Adrenal gland (tissue), 12 donors: Measurements from ENCODE around the gene GALNT1. TPM values are rescaled to one million over a fixed set of nuclear protein-coding genes. Genes with fewer than 3 reads are reported as not detected.
"Not testable (repeated sequence)": the region's sequence is repeated elsewhere in the genome, so short reads cannot be mapped to it uniquely, and the experiment has no call there.

Experiments used
- DNase-seq, 7 donors: peaks; one replicate each; pipeline ENCODE4 v3.0.0-alpha.2; 2019 to 2020
- H3K27ac ChIP-seq, 5 donors: fragments of 200-600 bp; sonication (generic) in 4 of 5; 1 replicate in 3 of 5; 2 replicates in 2 of 5; pipeline versions ENCODE4 v1.5.1 to v1.8.0; 2016 to 2020; ENCODE audit warnings: mild to moderate bottlenecking in 1 of 5
- H3K27me3 ChIP-seq: fragments of 200-600 bp; 2 replicates; pipeline ENCODE4 v1.8.0; 2021
- H3K36me3 ChIP-seq, 2 donors: fragments of 200-600 bp; replicated peaks in 1 of 2; 1 replicate in 1 of 2; 2 replicates in 1 of 2; pipeline versions ENCODE4 v1.5.1 to v1.8.0; 2018 to 2022
- H3K4me1 ChIP-seq, 2 donors: fragments of 200-600 bp; replicated peaks in 1 of 2; 1 replicate in 1 of 2; 2 replicates in 1 of 2; pipeline versions ENCODE4 v1.5.1 to v1.8.0; 2018 to 2021
- H3K4me3 ChIP-seq, 4 donors: fragments of 200-600 bp; sonication (generic) in 3 of 4; one replicate each; pipeline ENCODE4 v1.5.1; 2016 to 2018
- H3K9me3 ChIP-seq, 3 donors: fragments of 200-600 bp; sonication (generic) in 1 of 3; replicated peaks in 1 of 3; 1 replicate in 2 of 3; 2 replicates in 1 of 3; pipeline versions ENCODE4 v1.5.1 to v1.8.0; 2016 to 2021
- CTCF ChIP-seq, 6 experiments: fragments of 450-650 bp in 4 of 6; fragments of 200-600 bp in 2 of 6; sonication (generic) in 1 of 6; IDR thresholded peaks; 1 replicate in 5 of 6; 2 replicates in 1 of 6; pipeline versions ENCODE4 v1.5.1 to v1.8.0; 2016 to 2021; ENCODE audit warnings: antibody characterized with exemption in 6 of 6, mild to moderate bottlenecking in 2 of 6, moderate library complexity in 1 of 6
- POLR2A ChIP-seq, 2 donors: fragments of 450-650 bp; IDR thresholded peaks; one replicate each; pipeline ENCODE4 v1.6.1; 2017; ENCODE audit warnings: antibody characterized with exemption in 2 of 2, mild to moderate bottlenecking in 2 of 2, moderate library complexity in 1 of 2
- WGBS, 4 donors: extraction: QIAGEN DNeasy Blood & Tissue Kit in 2 of 4; methylation state at CpG; one replicate each; pipeline versions ENCODE4 v1.1.5 to v1.1.7; 2013 to 2017; 5-methylcytosine and 5-hydroxymethylcytosine counted together
- intact Hi-C, 2 donors: fragments of 100-400 bp; cut with DNase I; formaldehyde crosslinking; loops; one replicate each; pipeline versions ENCODE4 v1.14.1 to v1.15.0; 2022 to 2023
- polyA plus RNA-seq, 3 donors: library from polyadenylated mRNA; stranded (reverse); fragments of 200-250 nt in 2 of 3; fragments of 350-450 nt in 1 of 3; fragmentation: Illumina TruSeq in 1 of 3; extraction: RNeasy Lipid Tissue Mini Kit (QIAGEN cat#74804) in 1 of 3; gene quantifications; one replicate each; pipeline ENCODE4 v1.2.3, GENCODE V29; 2013 to 2014
- total RNA-seq, 9 donors: library from RNA; depleted of rRNA in 4 of 9; stranded (reverse); fragments of >200 nt in 4 of 9; fragments of 120-200 nt in 1 of 9; fragmentation: NEBNext Ultra II Directional in 1 of 9; extraction: Animal tissue kit (Norgen Biotek cat#: 25700) in 1 of 9; gene quantifications; one replicate each; pipeline versions ENCODE4 v1.1.0 to v1.2.4, GENCODE V29; 2013 to 2023
- donor health status: healthy with polysubstance abuse.
- donor health status: Bipolar disorder and iron deficiency.
- donor health status: DM: yes; HTN: yes; CAD: no.
- donor health status: DM: no; HTN: no; CAD: no.
- donor health status: DM: no; HTN: no; CAD: no.
- donor health status: DM: yes; HTN: yes; CAD: no.

Gene GALNT1
- total and polyA plus RNA-seq, 12 donors, result 9.7 to 130 (median 65.4) TPM

- H3K4me1 ChIP-seq, result no peaks in the 10 kb centered on the region
- TF ChIP-seq POLR2A (IDR thresholded peaks at IDR 0.05) (no peak), CTCF (IDR thresholded peaks at IDR 0.05) (no peak)
- H3K9me3 ChIP-seq, result no peaks in the 10 kb centered on the region
- H3K36me3 ChIP-seq, result no peaks in the 10 kb centered on the region
- H3K4me3 ChIP-seq, result no peak overlapping the region
- intact Hi-C loops, result no loop called here
- WGBS, 4 donors, result 79 to 93% (median 86%) methylated on average over 2 of the region's 2 CpGs
- no peak overlapping the region for H3K27ac ChIP-seq
- DNase-seq, result no peak
- no peaks in the 10 kb centered on the region for H3K27me3 ChIP-seq
Observed at GRCh38 chr18:35547008-35547605, 34.4 kb upstream of the GALNT1 start.

DNA sequence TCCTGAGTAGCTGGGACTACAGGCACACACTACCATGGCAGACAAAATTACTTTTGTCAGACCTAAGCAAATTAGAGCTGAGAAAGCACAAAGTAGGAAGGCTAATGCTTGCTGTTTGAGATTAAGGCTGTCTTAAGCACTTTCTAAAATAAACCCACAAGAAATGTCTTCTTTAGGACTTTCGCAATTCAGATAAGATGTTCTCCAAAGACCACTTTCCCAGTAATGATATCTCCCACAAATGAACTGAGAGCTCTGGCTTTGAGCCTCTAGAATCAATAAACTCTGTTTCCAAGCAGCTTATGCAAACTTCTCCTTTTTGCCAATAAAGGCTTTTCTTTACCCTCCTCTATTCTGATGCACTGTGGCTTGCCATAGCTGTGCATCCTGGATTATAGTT is 32.0 kb upstream of the GALNT1 start:
- H3K27me3 ChIP-seq, result no peaks in the 10 kb centered on the region
- DNase-seq, result no peak
- TF ChIP-seq CTCF (IDR thresholded peaks at IDR 0.05), result no peak
- TF ChIP-seq POLR2A (IDR thresholded peaks at IDR 0.05), result no peak
- H3K4me1 ChIP-seq, result no peaks in the 10 kb centered on the region
- intact Hi-C loops, result no loop called here
- H3K27ac ChIP-seq, result no peak overlapping the region
- H3K4me3 ChIP-seq, result no peak overlapping the region
- 71 to 83% (median 78%) methylated on average over 1 of the region's 1 CpG for WGBS, 4 donors
- no peaks in the 10 kb centered on the region for H3K36me3 ChIP-seq
- H3K9me3 ChIP-seq, result no peaks in the 10 kb centered on the region

DNA sequence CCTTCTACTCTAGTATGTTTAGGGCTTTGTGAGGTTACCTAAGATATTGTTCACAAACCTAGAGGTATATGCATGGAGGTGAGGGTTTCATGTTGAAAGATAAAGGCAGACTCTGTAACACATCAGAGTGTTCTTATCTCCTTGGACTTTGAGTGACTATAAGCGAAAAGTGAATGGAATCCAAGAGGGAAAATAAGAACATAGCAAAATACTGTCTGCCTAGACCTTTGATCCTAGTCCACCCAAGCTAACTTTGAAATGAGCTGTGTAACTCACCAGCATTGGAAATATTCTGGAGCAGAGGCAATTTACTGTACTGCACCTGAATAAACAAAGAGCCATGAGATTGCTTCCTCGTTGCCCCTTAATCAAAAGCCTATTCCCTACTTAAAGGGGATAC is 28.2 kb upstream of the GALNT1 start:
- TF ChIP-seq POLR2A (IDR thresholded peaks at IDR 0.05) (no peak), CTCF (IDR thresholded peaks at IDR 0.05) (no peak)
- intact Hi-C loops, result no loop called here
- 72 to 77% (median 76%) methylated on average over 2 of the region's 2 CpGs for WGBS, 4 donors

DNA sequence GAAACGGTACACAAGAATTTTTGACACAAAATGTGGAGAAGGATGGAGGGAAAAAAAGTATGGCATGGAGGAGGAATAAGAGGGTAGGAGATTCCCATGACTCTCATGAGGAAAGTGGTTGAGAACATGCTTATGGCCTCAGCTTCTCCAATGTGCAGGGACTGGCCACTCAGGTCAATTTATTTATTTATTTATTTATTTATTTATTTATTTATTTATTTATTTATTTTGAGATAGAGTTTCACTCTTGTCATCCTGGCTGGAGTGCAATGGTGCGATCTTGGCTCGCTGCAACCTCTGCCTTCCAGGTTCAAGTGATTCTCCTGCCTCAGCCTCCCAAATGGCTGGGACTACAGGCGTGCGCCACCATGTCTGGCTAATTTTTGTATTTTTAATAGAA is 26.0 kb upstream of the GALNT1 start:
- H3K36me3 ChIP-seq, intact Hi-C loops, H3K27me3 ChIP-seq, H3K9me3 ChIP-seq, H3K4me1 ChIP-seq, H3K27ac ChIP-seq, H3K4me3 ChIP-seq, DNase-seq: not testable (repeated sequence)
- WGBS, 4 donors, result 96 to 99% (median 98%) methylated on average over 5 of the region's 5 CpGs

More for the DNA sequence above, 28.2 kb upstream of the GALNT1 start:
- Histone ChIP-seq H3K27ac (no peak overlapping the region), H3K36me3 (no peaks in the 10 kb centered on the region), H3K4me1 (no peaks in the 10 kb centered on the region), H3K4me3 (no peak overlapping the region), H3K27me3 (no peaks in the 10 kb centered on the region), H3K9me3 (no peaks in the 10 kb centered on the region)
- no peak for DNase-seq

GRCh38 chr18:35559867-35560266 is 21.7 kb upstream of the GALNT1 start:
- TF ChIP-seq CTCF (IDR thresholded peaks at IDR 0.05), result no peak
- TF ChIP-seq POLR2A (IDR thresholded peaks at IDR 0.05), result no peak
- intact Hi-C loops, result no loop called here
- H3K4me3 ChIP-seq, result no peak overlapping the region
- no peaks in the 10 kb centered on the region for H3K27me3 ChIP-seq
- H3K9me3 ChIP-seq, result no peaks in the 10 kb centered on the region
- H3K4me1 ChIP-seq, result no peaks in the 10 kb centered on the region
- no peak overlapping the region for H3K27ac ChIP-seq
- H3K36me3 ChIP-seq, result no peaks in the 10 kb centered on the region
- no peak for DNase-seq
